K562 (cell line): ENCODE data around the gene UTP11. TPM values are rescaled to one million over a fixed set of nuclear protein-coding genes. Genes with fewer than 3 reads are reported as not detected.

ENCODE experiments used
- ATAC-seq: fragments of 200-7000 bp; cut with Tn5 transposase; 3 replicates; pipeline ENCODE4 v1.9.1; 2020; ENCODE audit warnings: moderate library complexity
- BruUV-seq: library from RNA; stranded (reverse); fragments of 400-500 nt; replicated peaks from 2 replicates; lab custom pipeline; 2021; lab: Mats Ljungman, UMichigan
- CTCF ChIA-PET: fragments of 300-600 bp; formaldehyde crosslinking; extraction: SDS; loops from one replicate; lab custom pipeline; 2021; ENCODE audit warnings: low intra/inter-chr PET ratio; lab: Yijun Ruan, JAX
- POLR2A ChIA-PET: fragments of 300-600, 350-650 bp; sonication (Branson Sonifier 250); formaldehyde crosslinking; extraction: SDS; loops from one replicate; lab custom pipeline; 2021; ENCODE audit warnings: antibody characterized with exemption, inconsistent platforms; lab: Yijun Ruan, JAX
- DNase-seq, 4 experiments: peaks; one replicate each; pipeline versions ENCODE4 v3.0.0 to v3.0.0-alpha.2; 2011 to 2018; ENCODE audit warnings: low spot score in 3 of 4, mixed read lengths in 3 of 4; ENCODE audit errors: extremely low read depth in 1 of 4
- FAIRE-seq: peaks from 2 replicates; lab custom pipeline; 2011; peaks lifted over from hg19 to GRCh38; lab: Jason Lieb, UNC
- H2AFZ ChIP-seq: 2 replicates; pipeline ENCODE4 v1.6.0; 2011; ENCODE audit warnings: low read depth, low read length, control low read depth, inconsistent platforms
- H3K27ac ChIP-seq: fragments of 200-600 bp; 3 replicates; pipeline ENCODE4 v1.8.0; 2011; ENCODE audit warnings: low read depth, mild to moderate bottlenecking, control low read depth, inconsistent platforms, low read length, moderate library complexity, mixed read lengths; ENCODE audit errors: extremely low read depth
- H3K27me3 ChIP-seq, 2 experiments: fragments of 300-600 bp in 1 of 2; 2 replicates in 1 of 2; 3 replicates in 1 of 2; pipeline versions ENCODE4 v1.6.0 to v1.8.0; 2011; ENCODE audit warnings: inconsistent platforms in 2 of 2, low read length in 2 of 2, mild to moderate bottlenecking in 1 of 2, mixed read lengths in 1 of 2, moderate library complexity in 1 of 2; ENCODE audit not compliant: control insufficient read depth in 2 of 2, insufficient read depth in 2 of 2
- H3K36me3 ChIP-seq: fragments of 300-600 bp; 3 replicates; pipeline ENCODE4 v1.8.0; 2011; ENCODE audit warnings: mild to moderate bottlenecking, low read length, inconsistent platforms; ENCODE audit not compliant: control insufficient read depth, insufficient read depth
- H3K4me1 ChIP-seq, 2 experiments: fragments of 200-600 bp in 1 of 2; replicated peaks in 1 of 2; 2 replicates in 1 of 2; 3 replicates in 1 of 2; pipeline versions ENCODE4 v1.5.1 to v1.8.0; 2011; ENCODE audit warnings: inconsistent platforms in 2 of 2, low read length in 2 of 2, mild to moderate bottlenecking in 1 of 2, mixed read lengths in 1 of 2, moderate library complexity in 1 of 2; ENCODE audit not compliant: control insufficient read depth in 2 of 2, insufficient read depth in 2 of 2
- H3K4me2 ChIP-seq: 2 replicates; pipeline ENCODE4 v1.6.1; 2011; ENCODE audit warnings: low read length, control low read depth, inconsistent platforms, mixed read lengths; ENCODE audit not compliant: insufficient read depth
- H3K4me3 ChIP-seq: fragments of 200-600 bp; sonication (generic), shearing (Covaris generic); 2 replicates; pipeline ENCODE4 v1.5.1; 2016; ENCODE audit warnings: control low read depth, inconsistent platforms
- H3K79me2 ChIP-seq: fragments of 200-600 bp; 3 replicates; pipeline ENCODE4 v1.8.0; 2011; ENCODE audit warnings: low read length, inconsistent platforms; ENCODE audit not compliant: control insufficient read depth, insufficient read depth
- H3K9ac ChIP-seq, 2 experiments: 2 replicates each; pipeline versions ENCODE4 v1.6.0 to v1.6.1; 2011; ENCODE audit warnings: low read depth in 2 of 2, low read length in 2 of 2, control low read depth in 1 of 2, inconsistent platforms in 1 of 2, mild to moderate bottlenecking in 1 of 2, mixed read lengths in 1 of 2; ENCODE audit not compliant: insufficient read depth in 1 of 2
- H3K9me1 ChIP-seq: one replicate; pipeline ENCODE4 v1.6.0; 2011; ENCODE audit warnings: inconsistent platforms, mild to moderate bottlenecking, low read length, moderate library complexity; ENCODE audit not compliant: control insufficient read depth, insufficient read depth
- H3K9me3 ChIP-seq: replicated peaks from 2 replicates; pipeline ENCODE4 v1.5.1; 2011; ENCODE audit warnings: low read depth, low read length, inconsistent platforms; ENCODE audit not compliant: control insufficient read depth, insufficient read depth
- H4K20me1 ChIP-seq: replicated peaks from 2 replicates; pipeline ENCODE4 v1.6.1; 2011; ENCODE audit warnings: low read length, inconsistent platforms, mixed read lengths; ENCODE audit not compliant: control insufficient read depth, insufficient read depth
- FOXJ2 ChIP-seq: fragments of 200-800 bp; sonication (Bioruptor generic); IDR thresholded peaks from 2 replicates; pipeline ENCODE4 v1.6.1; 2016; ENCODE audit warnings: missing genetic modification characterization, missing compliant biosample characterization
- POLR2A ChIP-seq: fragments of 450-650 bp; conservative IDR thresholded peaks from 2 replicates; pipeline ENCODE4 v1.6.1; 2016
- POLR2AphosphoS2 ChIP-seq: IDR thresholded peaks from 2 replicates; pipeline ENCODE4 v1.6.1; 2012; ENCODE audit warnings: low read length, improper control_type of control experiment
- POLR2AphosphoS5 ChIP-seq: IDR thresholded peaks from 2 replicates; pipeline ENCODE4 v1.6.1; 2011; ENCODE audit warnings: mild to moderate bottlenecking, low read depth, low read length, moderate library complexity; ENCODE audit not compliant: control insufficient read depth, insufficient read depth
- POLR2H ChIP-seq: IDR thresholded peaks from 2 replicates; pipeline ENCODE4 v1.6.1; 2016; ENCODE audit warnings: missing genetic modification characterization, low read depth, mild to moderate bottlenecking, control low read depth, missing compliant biosample characterization, moderate library complexity
- RAD21 ChIP-seq, 2 experiments: fragments of 250-450 bp in 1 of 2; fragments of 450-650 bp in 1 of 2; sonication (Bioruptor Pico) in 1 of 2; formaldehyde crosslinking in 1 of 2; IDR thresholded peaks in 1 of 2; conservative IDR thresholded peaks in 1 of 2; 2 replicates each; pipeline versions ENCODE4 v1.4.0 to v1.8.0; 2020 to 2022; ENCODE audit warnings: mild to moderate bottlenecking in 2 of 2, moderate library complexity in 1 of 2
- RFX1 ChIP-seq: fragments of 450-650 bp; IDR thresholded peaks from 2 replicates; pipeline ENCODE4 v1.6.1; 2016; ENCODE audit warnings: mild to moderate bottlenecking, moderate library complexity
- SUPT5H ChIP-seq: fragments of 450-650 bp; IDR thresholded peaks from 2 replicates; pipeline ENCODE4 v1.6.1; 2016
- ZBTB7A ChIP-seq: IDR thresholded peaks from 2 replicates; pipeline ENCODE4 v1.6.1; 2011; ENCODE audit warnings: low read depth, mild to moderate bottlenecking, low read length, moderate library complexity, borderline replicate concordance; ENCODE audit not compliant: control insufficient read depth
- ZNF507 ChIP-seq: conservative IDR thresholded peaks from 2 replicates; pipeline ENCODE4 v1.6.1; 2017; ENCODE audit warnings: missing genetic modification characterization, missing compliant biosample characterization
- WGBS: fragments of 100-300 bp; shearing (Covaris generic); methylation state at CpG from one replicate; pipeline ENCODE4 v1.1.6; 2016; ENCODE audit warnings: low coverage, mixed read lengths; ENCODE audit not compliant: insufficient coverage; ENCODE audit errors: missing lambda C conversion rate; 5-methylcytosine and 5-hydroxymethylcytosine counted together
- in situ Hi-C: fragments of 300-500 bp; cut with MboI; formaldehyde crosslinking; loops from 4 replicates; pipeline ENCODE4 v1.15.0; 2018; ENCODE audit warnings: inconsistent platforms, mixed read lengths
- intact Hi-C: fragments of 100-400 bp; cut with micrococcal nuclease; formaldehyde crosslinking; loops from 2 replicates; pipeline ENCODE4 v1.14.2; 2022
- polyA plus RNA-seq, 8 experiments: library from polyadenylated mRNA; depleted of rRNA in 4 of 8; stranded (reverse) in 5 of 8; unstranded in 3 of 8; fragments of >200 nt; fragmentation: Nextera tagmentation in 2 of 8; fragmentation: Illumina TruSeq in 1 of 8; extraction: Ambion mirVana in 2 of 8; extraction: Trizol in 1 of 8; gene quantifications; 2 replicates each; pipeline versions ENCODE4 v1.2.1 to v1.2.3, GENCODE V29; 2011 to 2014; ENCODE audit warnings: inconsistent platforms in 1 of 8, missing spikeins in 1 of 8
- total RNA-seq, 7 experiments: library from RNA; depleted of rRNA in 6 of 7; stranded (reverse); fragments of >200 nt in 6 of 7; fragmentation: Illumina TruSeq in 2 of 7; extraction: Trizol in 2 of 7; gene quantifications; 2 replicates each; pipeline versions ENCODE4 v1.2.1 to v1.2.3, GENCODE V29; 2011 to 2021; ENCODE audit warnings: low replicate concordance in 1 of 7

Gene UTP11
- total and polyA plus RNA-seq, 9 of the 15 experiments (the other 6 are each of a cell fraction or from before 2014, with no cell fraction given) = 91.1 to 378 (median 221) TPM

GRCh38 chr1:38025233-38025632 is 12.7 kb downstream of the UTP11 start:
- WGBS = 94% methylated on average over 2 of the region's 2 CpGs
- in situ Hi-C loops = loop anchor here (25.0 kb wide), 1 partner anchor 562 kb away; no protein-coding TSS in a partner anchor
- ChIA-PET POLR2A (interaction anchor here (0.6 to 7.5 kb wide), 5 partner anchors 9 to 108 kb away, joined by 3 to 71 read pairs (median 3); partner anchors contain the start of gene UTP11), CTCF (no interaction called here)
- Histone ChIP-seq H3K27me3 (no peaks in the 10 kb centered on the region), H3K9ac (no peak overlapping the region), H3K9me3 (no peaks in the 10 kb centered on the region), H2AFZ (no peak overlapping the region), H3K4me3 (no peak overlapping the region), H3K27ac (no peak overlapping the region), H4K20me1 (peaks cover 21% of the 10 kb centered on the region), H3K9me1 (no peaks in the 10 kb centered on the region), H3K4me1 (peaks cover 8 to 20% of the 10 kb centered on the region in 2 experiments; a peak in 3 of 5 replicates), H3K4me2 (no peak overlapping the region), H3K36me3 (peaks cover 71% of the 10 kb centered on the region), H3K79me2 (peaks cover 3% of the 10 kb centered on the region; the same call in 2 of the 3 replicates)
- no TSS peak for BruUV-seq
- intact Hi-C loops = no loop called here
- no peak for FAIRE-seq
- ATAC-seq = no peak
- TF ChIP-seq POLR2AphosphoS2 (0 out of 2 replicates have a peak, but pooled peaks have one; percentile 13), FOXJ2 (tag) (no peak)
- DNase-seq = no peak

- Histone ChIP-seq H3K27ac (no peak overlapping the region), H3K4me3 (no peak overlapping the region), H3K79me2 (peaks cover 3% of the 10 kb centered on the region; the same call in 1 of the 3 replicates), H3K4me2 (no peak overlapping the region), H3K27me3 (no peaks in the 10 kb centered on the region), H2AFZ (no peak overlapping the region), H3K9ac (no peak overlapping the region; a peak in 1 of 4 replicates), H3K36me3 (peaks cover 67% of the 10 kb centered on the region), H3K4me1 (peaks cover 8 to 25% of the 10 kb centered on the region in 2 experiments; a peak in 3 of 5 replicates), H4K20me1 (peaks cover 21% of the 10 kb centered on the region), H3K9me3 (no peaks in the 10 kb centered on the region), H3K9me1 (no peaks in the 10 kb centered on the region)
- no TSS peak for BruUV-seq
- intact Hi-C loops (no loop called here), in situ Hi-C loops (loop anchor here (25.0 kb wide), 1 partner anchor 562 kb away; no protein-coding TSS in a partner anchor)
- CTCF ChIA-PET = no interaction called here
- no peak for DNase-seq
- WGBS = 87% methylated on average over 6 of the region's 6 CpGs
- no peak; the same call in 2 of the 3 replicates for ATAC-seq
- FAIRE-seq = no peak
- TF ChIP-seq ZNF507 (tag) = no peak
- TF ChIP-seq RAD21 (CRISPR knock-in tag; conservative IDR thresholded peaks at IDR 0.05 in 1 of 2, IDR thresholded peaks at IDR 0.05 in 1 of 2) = no peak
- peak; percentile 52 for TF ChIP-seq POLR2A
- TF ChIP-seq SUPT5H = peak; percentile 57; the same call in 1 of the 2 replicates
- 0 out of 2 replicates have a peak, but pooled peaks have one; percentile 19 for TF ChIP-seq POLR2AphosphoS5
- TF ChIP-seq RFX1 = no peak
- TF ChIP-seq POLR2H = no peak
- TF ChIP-seq ZBTB7A = no peak
- POLR2A ChIA-PET = interaction anchor here (0.6 to 7.5 kb wide), 8 partner anchors 8 to 475 kb away, joined by 3 to 71 read pairs (median 5); partner anchors contain the start of gene UTP11
These were observed 13.1 kb downstream of the UTP11 start for GRCh38 chr1:38025664-38026063.
